ENCODE data around the gene ATP5F1D.
"Not testable (repeated sequence)": the region's sequence is repeated elsewhere in the genome, so short reads cannot be mapped to it uniquely, and the experiment has no call there.

Gene ATP5F1D

DNA sequence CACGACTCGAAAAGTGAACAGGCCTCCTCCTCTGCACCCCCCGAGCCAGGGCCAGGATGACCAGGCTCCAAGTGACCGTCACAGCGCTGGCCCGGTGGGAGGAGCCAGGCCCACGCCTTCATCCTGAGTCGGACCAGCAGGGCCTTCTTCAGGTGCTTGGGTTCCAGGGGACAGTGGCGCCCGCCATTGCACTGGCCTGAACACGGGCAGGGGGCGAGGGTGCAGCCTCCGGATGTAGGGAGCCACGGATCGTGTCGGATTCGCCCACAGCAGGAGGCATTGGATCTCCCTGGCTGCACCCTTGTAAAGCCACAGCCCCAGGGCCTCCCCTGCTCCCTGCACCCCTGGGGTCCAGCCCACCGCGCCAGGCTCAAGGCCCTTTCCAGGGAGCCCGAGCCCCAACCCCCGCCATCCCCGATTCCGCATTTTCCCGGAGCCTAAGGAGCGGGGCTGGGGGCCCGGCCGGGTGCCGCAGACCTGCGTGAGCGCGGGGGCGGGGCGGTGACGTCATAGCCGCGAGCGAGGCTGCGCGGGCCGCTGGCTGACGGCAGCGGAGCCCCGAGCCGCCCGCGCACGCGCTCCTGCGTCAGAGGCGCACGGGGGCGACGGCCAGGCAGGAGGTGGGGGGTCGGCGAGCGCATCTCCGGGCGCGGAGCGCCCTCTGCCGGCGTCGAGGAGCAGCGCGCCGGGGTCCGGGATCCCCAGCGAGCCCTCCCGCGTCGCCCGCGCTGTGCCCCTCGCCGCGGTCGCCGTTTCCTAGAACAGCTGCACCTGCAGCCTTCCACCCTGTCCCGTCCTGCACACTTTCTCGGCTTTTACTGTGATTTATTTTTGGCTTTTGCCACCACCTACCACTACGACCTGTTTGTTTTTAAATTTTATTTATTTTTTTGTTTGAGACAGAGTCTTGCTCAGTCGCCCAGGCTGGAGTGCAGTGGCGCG is 1.5 kb upstream of the ATP5F1D start:
- intact Hi-C loops (cut with DNase I), result no loop called here
- DNase-seq, result peak; percentile 63 to 97 (median 92)

DNA sequence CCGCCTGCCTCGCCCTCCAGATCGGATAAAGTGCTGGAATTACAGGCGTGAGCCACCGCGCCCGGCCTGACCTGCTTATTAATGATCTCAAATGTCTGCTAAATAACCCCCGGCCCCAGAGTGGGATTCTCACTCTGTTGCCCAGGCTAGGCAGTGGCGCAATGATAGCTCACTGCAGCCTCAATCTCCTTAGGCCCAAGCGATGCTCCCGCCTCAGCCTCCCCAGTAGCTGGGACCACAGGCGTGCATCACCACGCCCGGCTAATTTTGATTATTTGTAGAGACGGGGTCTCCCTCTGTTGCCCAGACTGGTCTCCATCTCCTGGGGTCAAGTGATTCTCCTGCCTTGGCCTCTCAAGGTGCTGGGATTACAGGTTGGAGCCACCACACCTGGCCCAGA is 626 bp upstream of the ATP5F1D start:
- peak in 1 of 42 donors; percentile 34 for DNase-seq
- intact Hi-C loops (cut with DNase I), result no loop called here

DNA sequence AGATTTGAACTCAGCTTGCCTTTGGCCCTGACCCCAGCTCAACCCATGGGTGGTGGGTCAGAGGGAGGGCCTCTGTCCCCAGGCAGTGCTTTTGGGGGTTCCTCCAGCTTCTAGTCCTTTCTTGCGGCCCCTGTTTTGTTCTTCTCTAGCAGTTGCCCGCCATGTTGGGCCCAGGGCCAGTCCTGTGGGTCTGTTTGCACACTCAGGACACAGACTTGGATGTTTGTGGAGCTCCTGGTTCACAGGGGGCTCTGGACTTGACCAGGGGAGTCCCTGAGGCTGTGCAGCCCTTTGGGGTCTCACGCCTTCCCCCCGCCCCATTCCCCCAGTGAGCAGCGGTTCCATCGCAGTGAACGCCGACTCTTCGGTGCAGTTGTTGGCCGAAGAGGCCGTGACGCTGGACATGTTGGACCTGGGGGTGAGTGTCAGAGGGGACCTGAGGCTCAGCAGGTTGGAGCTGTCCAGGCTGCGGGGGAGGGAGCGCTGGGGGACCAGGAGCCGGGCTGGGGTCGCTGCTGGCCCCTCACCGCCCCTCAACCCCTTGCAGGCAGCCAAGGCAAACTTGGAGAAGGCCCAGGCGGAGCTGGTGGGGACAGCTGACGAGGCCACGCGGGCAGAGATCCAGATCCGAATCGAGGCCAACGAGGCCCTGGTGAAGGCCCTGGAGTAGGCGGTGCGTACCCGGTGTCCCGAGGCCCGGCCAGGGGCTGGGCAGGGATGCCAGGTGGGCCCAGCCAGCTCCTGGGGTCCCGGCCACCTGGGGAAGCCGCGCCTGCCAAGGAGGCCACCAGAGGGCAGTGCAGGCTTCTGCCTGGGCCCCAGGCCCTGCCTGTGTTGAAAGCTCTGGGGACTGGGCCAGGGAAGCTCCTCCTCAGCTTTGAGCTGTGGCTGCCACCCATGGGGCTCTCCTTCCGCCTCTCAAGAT is 2.5 kb downstream of the ATP5F1D start:
- intact Hi-C loops (cut with DNase I), result no loop called here

DNA sequence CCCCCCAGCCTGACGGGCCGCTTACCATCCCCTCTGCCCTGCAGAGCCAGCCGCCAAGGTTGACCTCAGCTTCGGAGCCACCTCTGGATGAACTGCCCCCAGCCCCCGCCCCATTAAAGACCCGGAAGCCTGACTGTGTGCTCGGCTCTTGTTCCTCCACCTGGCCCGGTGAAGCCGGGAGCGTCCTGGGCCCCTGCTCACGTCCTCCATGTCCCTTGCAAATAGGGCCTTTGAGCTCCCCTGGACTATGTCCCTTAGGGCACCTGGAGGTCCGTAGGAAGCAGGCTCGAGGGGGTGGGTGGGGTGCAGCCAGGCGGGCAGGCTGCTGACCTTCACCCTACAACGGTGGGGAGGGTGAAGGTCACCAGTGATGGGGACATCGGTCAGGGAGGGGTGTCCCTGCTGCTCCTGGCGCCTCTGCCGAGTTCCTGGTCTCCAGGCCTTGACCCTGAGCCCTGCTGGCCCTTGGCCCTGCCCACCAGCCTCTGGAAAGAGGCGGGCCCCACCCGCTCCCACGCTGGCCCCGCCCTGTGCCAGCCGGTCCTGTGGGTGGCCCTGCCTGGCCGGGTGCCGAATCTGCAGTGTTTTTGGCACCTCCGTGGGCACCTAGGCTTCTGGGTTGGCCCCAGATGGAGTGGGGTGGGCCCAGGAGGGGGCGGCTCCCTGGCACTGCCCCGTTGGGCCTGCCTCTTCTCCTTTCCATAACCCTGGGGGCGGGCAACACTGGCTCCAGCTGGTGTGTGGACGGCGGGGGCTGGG is 3.3 kb downstream of the ATP5F1D start:
- peak in 8 of 42 donors; percentile 50 to 68 (median 56) for DNase-seq
- intact Hi-C loops (cut with DNase I), result no loop called here

More for the DNA sequence above, 2.5 kb downstream of the ATP5F1D start:
- DNase-seq, result peak; percentile 77 to 94 (median 88)

DNA sequence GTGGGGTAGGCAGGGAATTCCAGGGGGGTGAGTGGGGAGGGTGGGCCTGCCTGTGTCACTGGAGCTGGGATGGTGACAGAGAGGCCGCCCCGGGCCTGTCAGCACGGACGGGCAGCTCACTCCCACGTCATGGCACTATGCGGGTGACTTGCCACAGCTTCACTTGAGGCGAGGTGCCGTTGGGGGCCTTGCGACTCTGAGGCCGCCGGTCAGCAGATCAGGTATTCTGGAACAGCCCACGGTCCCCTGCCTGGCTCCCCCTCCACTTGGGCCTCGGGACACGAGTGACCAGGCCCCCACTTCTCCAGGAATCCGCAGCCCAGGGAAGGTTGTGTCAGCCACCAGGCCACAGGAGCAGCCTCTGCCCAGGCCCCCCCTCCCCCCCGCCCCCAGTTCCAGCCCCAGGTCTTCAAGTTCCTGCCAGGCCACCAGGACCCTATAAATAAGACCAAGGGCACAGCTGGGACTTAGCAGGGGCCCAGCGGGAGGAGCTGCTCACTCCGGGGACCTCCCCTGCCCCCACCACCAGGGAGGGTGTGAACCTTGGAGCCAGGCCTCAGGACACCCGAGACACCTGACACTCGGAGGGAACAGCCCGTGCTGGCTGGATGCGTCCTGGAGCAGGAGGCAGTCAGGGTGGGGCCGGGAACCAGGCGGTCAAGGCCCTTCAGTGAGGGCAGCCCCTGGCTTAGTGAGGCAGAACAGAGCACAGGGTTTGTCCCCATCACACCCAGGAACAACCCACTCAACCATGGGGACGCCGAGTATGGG is 4.1 kb downstream of the ATP5F1D start:
- DNase-seq, result no peak
- intact Hi-C loops (cut with DNase I), result no loop called here

DNA sequence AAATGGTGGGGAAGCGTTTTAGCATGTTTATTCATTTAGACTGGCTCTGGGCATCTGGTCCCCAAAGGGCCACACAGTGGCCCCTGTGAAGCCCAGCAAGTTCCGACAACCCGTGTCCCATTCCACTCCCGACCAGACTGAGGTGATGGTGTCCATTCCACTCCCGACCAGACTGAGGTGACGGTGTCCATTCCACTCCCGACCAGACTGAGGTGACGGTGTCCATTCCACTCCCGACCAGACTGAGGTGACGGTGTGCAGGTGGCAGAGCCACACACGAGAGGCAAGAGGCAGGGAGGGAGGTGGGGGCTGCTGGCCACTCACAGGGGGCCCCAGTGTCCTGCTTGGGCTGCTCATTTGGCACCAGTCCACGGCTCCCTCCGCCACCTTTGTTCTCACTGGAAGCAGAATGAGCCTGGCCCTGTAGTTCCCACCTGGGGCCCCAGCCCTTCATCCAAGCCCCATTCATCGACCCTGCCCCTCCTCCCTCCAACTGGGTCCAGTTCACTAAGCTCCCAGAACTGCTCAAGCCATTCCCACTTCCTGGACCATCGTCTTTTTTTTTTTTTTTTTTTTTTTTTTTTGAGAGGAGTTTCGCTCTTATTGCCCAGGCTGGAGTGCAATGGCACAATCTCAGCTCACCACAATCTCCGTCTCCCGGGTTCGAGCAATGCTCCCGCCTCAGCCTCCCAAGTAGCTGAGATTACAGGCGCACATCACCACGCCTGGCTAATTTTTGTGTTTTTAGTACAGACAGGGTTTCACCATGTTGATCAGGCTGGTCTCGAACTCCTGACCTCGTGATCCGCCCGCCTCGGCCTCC is 4.9 kb downstream of the ATP5F1D start:
- DNase-seq; intact Hi-C loops (cut with DNase I): not testable (repeated sequence)

DNA sequence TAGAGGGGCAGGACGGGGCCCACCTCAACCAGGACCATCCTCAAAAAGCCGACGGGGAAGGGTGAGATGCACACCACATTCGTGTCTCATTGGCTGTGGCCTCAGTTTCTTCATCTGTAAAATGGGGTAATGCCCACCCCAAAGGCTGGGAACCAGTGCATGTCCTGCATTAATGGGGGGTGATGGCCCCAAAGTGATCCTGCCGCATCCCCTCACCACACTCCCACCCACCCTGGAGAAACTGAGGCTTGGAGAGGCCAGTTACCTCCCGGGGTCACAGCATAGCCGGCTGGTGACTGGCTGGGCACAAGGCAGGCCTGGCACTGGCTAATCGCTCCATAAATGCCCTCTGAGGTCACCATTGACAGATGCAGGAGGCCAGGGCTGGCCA is 6.2 kb downstream of the ATP5F1D start:
- intact Hi-C loops (cut with DNase I), result loop anchor here (2.0 kb wide), 1 partner anchor 19 kb away; no protein-coding TSS in a partner anchor
- DNase-seq, result no peak

DNA sequence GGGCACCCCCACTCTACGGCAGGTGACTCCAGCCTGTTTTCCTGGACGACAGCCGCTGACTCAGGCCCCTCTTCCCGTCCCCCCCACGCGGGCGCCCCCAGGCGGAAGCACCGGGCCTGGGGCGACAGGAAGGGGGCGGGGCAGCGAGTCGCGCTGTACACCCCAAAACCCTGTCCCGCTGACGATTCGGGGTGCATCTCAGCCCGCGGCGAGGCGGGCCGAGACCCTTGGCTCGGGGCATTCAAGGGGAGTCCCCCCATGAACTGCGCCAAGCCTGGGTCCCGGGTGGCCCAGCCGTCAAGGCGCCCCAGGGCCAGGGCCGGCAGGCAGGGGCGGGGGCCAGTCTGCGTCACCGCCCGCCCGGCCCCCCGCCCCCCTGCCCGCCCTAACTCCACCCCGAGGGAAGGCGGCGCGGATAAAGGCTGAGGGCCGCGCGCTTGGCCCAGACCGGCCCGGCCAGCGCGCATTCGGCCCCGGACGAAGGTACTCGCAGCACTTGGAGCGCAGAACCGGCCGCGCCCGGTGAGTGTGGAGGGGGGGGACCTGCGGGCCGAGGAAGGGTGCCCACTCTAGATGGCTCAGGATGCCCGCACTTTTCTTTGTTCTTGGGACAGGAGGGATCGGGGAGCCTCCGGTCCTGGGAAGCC is 6.7 kb downstream of the ATP5F1D start, which contains the start of gene MIDN:
Gene MIDN, plus strand, starts transcription at position 445 of the 647 bp plus-strand sequence. CDS start 1,714 bp downstream, outside the sequence.
- peak in 28 of 42 donors; percentile 52 to 88 (median 72) for DNase-seq
- intact Hi-C loops (cut with DNase I), result loop anchor here (2.0 kb wide), 1 partner anchor 19 kb away; no protein-coding TSS in a partner anchor

DNA sequence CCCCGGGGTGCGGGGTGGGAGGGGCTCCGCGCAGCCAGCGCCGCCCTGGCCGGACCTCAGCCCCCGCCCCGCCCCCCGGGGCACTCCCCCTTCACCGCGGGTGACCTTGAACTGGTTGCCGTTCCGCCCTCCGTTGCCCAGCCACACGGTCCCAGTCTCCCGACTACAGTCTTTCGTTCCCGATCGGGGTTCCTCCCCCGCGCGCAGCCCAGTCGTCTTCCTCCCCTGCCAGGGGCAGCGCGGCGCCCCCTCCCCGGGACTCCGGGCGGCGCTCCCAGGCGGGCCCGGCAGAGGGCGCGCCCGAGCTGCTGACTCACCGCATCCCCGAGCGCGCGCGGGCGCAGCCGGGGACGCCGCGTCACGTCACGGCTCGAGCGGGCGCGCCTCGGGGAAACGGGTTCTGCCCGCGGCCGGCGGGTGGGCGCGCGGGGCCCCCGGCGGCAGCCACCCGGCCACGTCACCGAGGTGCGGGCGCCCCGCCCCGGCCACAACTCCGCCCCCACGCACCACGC is 7.3 kb downstream of the ATP5F1D start:
- peak in 39 of 42 donors; percentile 60 to 89 (median 79) for DNase-seq
- intact Hi-C loops (cut with DNase I), result loop anchor here (2.0 kb wide), 1 partner anchor 18 kb away; no protein-coding TSS in a partner anchor

DNA sequence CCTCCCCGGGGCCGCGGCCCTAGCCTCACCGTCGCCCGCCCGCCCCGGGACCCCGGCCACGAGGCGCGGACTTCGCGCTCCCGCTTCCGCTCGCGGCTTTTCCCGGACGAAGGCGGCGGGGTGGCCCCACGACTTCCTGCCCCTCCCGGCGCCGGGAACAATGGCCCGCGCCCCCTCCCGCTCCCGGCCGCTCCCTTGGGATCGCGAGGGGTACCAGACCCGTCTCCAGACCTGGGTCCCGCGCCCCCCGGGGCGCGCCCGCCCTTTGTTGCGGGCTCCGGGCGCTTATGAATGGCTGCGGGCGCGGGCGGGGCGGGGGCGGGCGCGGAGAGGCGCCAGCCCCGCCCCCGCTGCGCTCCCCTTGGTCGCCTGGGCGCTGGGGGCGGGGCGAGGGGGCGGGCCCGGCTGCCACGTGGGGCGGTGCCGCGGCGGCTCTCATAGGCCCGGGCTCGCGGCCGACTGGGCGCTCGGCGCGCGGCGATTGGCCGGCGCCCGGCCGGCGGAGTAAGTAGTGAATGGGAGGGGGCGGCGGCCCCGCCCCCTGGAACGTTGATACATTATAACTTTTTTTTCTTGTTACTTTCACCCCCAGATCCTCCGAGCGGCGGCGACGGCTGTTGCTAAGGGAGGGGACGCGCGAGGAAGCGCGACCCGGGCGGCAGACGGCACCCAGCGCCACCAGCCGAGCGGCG is 7.9 kb downstream of the ATP5F1D start:
- peak; percentile 82 to 96 (median 92) for DNase-seq
- intact Hi-C loops (cut with DNase I), result loop anchor here (2.0 kb wide), 1 partner anchor 17 kb away; no protein-coding TSS in a partner anchor

DNA sequence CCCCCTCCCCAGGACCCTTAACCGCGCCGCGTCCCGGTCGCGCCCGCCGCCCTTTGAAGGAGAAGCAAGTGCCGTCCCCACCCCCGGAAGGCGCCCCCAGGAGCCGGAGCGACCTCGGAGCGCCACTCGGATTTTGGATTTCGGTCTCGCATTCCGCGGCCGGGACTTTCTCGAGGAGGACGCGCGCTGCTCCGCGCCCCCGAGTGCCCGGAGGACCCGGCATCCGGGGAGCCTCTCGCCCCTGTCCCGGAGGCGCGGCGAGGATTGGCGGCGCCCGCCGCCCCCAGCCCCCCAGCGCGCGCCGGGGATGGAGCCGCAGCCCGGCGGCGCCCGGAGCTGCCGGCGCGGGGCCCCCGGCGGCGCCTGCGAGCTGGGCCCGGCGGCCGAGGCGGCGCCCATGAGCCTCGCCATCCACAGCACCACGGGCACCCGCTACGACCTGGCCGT is 8.5 kb downstream of the ATP5F1D start:
- intact Hi-C loops (cut with DNase I), result loop anchor here (2.0 kb wide), 1 partner anchor 17 kb away; no protein-coding TSS in a partner anchor
- no peak for DNase-seq

DNA sequence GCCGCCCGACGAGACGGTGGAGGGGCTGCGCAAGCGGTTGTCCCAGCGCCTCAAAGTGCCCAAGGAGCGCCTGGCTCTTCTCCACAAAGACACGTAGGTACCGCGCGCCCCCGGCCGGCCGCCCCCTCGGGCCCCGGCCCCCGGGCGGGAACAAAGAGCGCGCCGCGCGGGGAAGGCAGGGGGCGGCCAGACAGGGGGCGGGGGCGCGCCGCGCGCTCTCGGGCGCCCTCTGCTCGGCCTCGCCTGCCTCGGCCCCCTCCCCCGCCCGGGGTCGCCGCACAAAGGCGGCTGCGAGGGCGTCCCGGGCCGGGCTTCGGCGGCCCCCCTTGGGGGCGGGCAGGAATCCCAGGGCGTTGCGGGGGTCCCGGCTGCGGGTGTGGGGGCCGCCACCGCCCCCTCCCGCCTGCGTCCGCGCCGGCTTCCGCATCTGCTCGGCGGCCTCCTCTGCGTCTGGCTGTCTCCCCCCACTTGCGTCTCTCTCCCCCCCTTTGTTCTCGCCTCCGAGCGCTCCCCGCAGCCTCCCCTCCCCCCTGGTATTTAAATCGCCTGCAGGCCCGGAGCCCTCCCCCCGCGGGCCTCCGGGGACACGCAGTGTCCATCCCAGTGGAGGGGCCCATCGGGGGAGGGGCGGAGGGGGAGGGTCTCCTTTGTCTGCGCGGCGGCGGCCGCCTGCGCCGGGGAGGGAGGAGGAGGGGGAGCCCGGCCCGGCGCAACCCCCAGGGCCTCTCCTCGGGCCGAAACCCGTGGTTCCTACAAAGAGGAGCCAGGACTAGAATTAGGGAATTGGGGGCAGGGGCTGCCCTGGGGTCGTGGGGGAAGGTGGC is 9.1 kb downstream of the ATP5F1D start:
- peak in 34 of 42 donors; percentile 46 to 90 (median 76) for DNase-seq
- intact Hi-C loops (cut with DNase I), result no loop called here

DNA sequence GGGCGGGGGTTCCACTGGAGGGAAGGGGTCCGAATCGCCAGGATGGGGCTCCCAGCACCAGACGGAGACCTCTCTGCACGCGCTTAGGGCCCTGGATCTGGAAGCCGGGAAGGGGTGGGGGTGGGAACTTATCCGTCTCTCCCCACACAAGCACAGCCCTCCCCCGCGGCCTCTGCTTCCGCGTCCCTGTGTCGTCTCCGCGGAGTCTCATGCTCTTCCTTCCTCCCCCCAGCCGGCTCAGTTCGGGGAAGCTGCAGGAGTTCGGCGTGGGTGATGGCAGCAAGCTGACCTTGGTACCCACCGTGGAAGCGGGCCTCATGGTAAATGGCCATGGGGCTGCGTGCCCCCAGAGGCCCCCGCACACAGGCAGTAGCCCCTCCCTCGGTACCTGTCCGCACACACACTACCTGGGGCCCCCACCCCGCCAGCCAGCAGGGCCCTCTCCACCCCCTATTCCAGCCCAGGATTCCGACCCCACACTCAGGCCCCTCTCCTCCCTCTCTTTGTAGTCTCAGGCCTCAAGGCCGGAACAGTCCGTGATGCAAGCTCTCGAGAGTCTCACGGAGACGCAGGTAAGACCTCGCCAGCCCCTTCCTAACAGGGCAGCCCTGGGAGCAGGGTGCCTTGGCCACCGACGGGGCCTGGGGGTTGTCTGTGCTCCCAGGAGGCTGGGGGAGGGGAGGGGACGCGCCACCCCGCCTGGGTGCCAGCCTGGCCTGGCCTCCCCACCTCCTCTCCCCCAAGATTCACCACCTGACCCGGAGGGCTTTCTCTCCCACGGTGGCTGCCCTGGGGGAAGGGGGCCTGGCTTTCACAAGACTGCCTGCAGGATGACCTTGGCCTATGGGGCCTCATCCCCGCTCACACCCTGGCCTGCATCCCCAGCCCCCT is 10.0 kb downstream of the ATP5F1D start:
- peak in 37 of 42 donors; percentile 60 to 88 (median 77) for DNase-seq
- intact Hi-C loops (cut with DNase I), result no loop called here
